H1 (cell line): ENCODE data around the gene BTF3L4. TPM values are rescaled to one million over a fixed set of nuclear protein-coding genes. Genes with fewer than 3 reads are reported as not detected.

Source experiments
- CTCF ChIA-PET: fragments of 300-600 bp; sonication (Branson Sonifier 250); formaldehyde crosslinking; loops from one replicate; lab custom pipeline; 2021; ENCODE audit not compliant: partially characterized antibody; lab: Charles Lee
- POLR2A ChIA-PET: fragments of 300-600 bp; sonication (Branson Sonifier 250); formaldehyde crosslinking; loops from one replicate; lab custom pipeline; 2021; ENCODE audit warnings: inconsistent platforms; ENCODE audit not compliant: partially characterized antibody; lab: Charles Lee
- DNase-seq, 2 experiments: peaks; one replicate each; pipeline versions ENCODE4 v3.0.0 to v3.0.0-alpha.2; 2010 to 2022; ENCODE audit warnings: low spot score in 2 of 2, low read depth in 1 of 2, mixed read lengths in 1 of 2
- FAIRE-seq: peaks from 2 replicates; lab custom pipeline; 2011; peaks lifted over from hg19 to GRCh38; lab: Jason Lieb, UNC
- H2AFZ ChIP-seq: 2 replicates; pipeline ENCODE4 v1.8.1; 2012; ENCODE audit warnings: low read length, inconsistent platforms
- H2AK5ac ChIP-seq: 2 replicates; pipeline ENCODE4 v1.6.1; 2013; ENCODE audit warnings: low read depth, low read length
- H2BK120ac ChIP-seq: replicated peaks from 2 replicates; pipeline ENCODE3; 2013; ENCODE audit warnings: low read depth, low read length, inconsistent platforms
- H2BK12ac ChIP-seq: 2 replicates; pipeline ENCODE4 v1.6.1; 2013; ENCODE audit warnings: low read depth, low read length
- H2BK15ac ChIP-seq: 2 replicates; pipeline ENCODE4 v1.6.1; 2013; ENCODE audit warnings: low read length
- H2BK20ac ChIP-seq: 2 replicates; pipeline ENCODE4 v1.6.1; 2013; ENCODE audit warnings: low read length
- H2BK5ac ChIP-seq: 2 replicates; pipeline ENCODE4 v1.6.1; 2013; ENCODE audit warnings: low read depth, low read length
- H3K14ac ChIP-seq: 2 replicates; pipeline ENCODE4 v1.6.1; 2013; ENCODE audit warnings: inconsistent platforms; ENCODE audit not compliant: insufficient read length
- H3K18ac ChIP-seq: 2 replicates; pipeline ENCODE4 v1.6.1; 2013; ENCODE audit warnings: low read length; ENCODE audit errors: extremely low read depth
- H3K23ac ChIP-seq: 2 replicates; pipeline ENCODE4 v1.6.1; 2013; ENCODE audit warnings: inconsistent platforms; ENCODE audit not compliant: insufficient read length
- H3K23me2 ChIP-seq: 2 replicates; pipeline ENCODE4 v1.6.1; 2013; ENCODE audit warnings: low read depth, low read length
- H3K27ac ChIP-seq: 2 replicates; pipeline ENCODE4 v1.6.1; 2011; ENCODE audit warnings: low read depth, low read length, inconsistent platforms
- H3K27me3 ChIP-seq, 4 experiments: replicated peaks in 1 of 4; 1 replicate in 1 of 4; 2 replicates in 3 of 4; pipeline versions ENCODE4 v1.6.1 to v1.8.1; 2011 to 2013; ENCODE audit warnings: low read length in 3 of 4, mild to moderate bottlenecking in 3 of 4, inconsistent platforms in 2 of 4, mixed read lengths in 2 of 4, moderate library complexity in 1 of 4; ENCODE audit not compliant: control insufficient read depth in 3 of 4, insufficient read depth in 3 of 4; ENCODE audit errors: extremely low read depth in 1 of 4
- H3K36me3 ChIP-seq, 4 experiments: 2 replicates each; pipeline versions ENCODE4 v1.6.1 to v1.8.1; 2011 to 2013; ENCODE audit warnings: mild to moderate bottlenecking in 4 of 4, low read length in 3 of 4, moderate library complexity in 2 of 4, control low read depth in 1 of 4, inconsistent platforms in 1 of 4; ENCODE audit not compliant: insufficient read depth in 4 of 4, control insufficient read depth in 2 of 4
- H3K4ac ChIP-seq: replicated peaks from 2 replicates; pipeline ENCODE3; 2013; ENCODE audit warnings: low read length, low read depth, mixed read lengths, inconsistent platforms; ENCODE audit not compliant: insufficient read length
- H3K4me1 ChIP-seq, 4 experiments: replicated peaks in 1 of 4; 1 replicate in 1 of 4; 2 replicates in 3 of 4; pipeline versions ENCODE4 v1.6.1 to v1.8.1; 2011 to 2013; ENCODE audit warnings: low read length in 3 of 4, inconsistent platforms in 2 of 4, mixed read lengths in 1 of 4; ENCODE audit not compliant: insufficient read depth in 4 of 4, control insufficient read depth in 3 of 4
- H3K4me2 ChIP-seq, 2 experiments: 2 replicates each; pipeline versions ENCODE4 v1.6.1 to v1.8.1; 2011 to 2013; ENCODE audit warnings: low read depth in 2 of 2, low read length in 2 of 2, control low read depth in 1 of 2, inconsistent platforms in 1 of 2, mild to moderate bottlenecking in 1 of 2; ENCODE audit not compliant: insufficient read depth in 1 of 2
- H3K4me3 ChIP-seq, 4 experiments: fragments of 200-600, 300-600 bp in 1 of 4; sonication (generic), shearing (Covaris generic), sonication (Bioruptor Twin) in 1 of 4; 2 replicates each; pipeline versions ENCODE4 v1.5.1 to v1.8.1; 2011 to 2016; ENCODE audit warnings: low read length in 4 of 4, low read depth in 3 of 4, control low read depth in 2 of 4, inconsistent platforms in 2 of 4, mild to moderate bottlenecking in 2 of 4, mixed read lengths in 1 of 4, moderate library complexity in 1 of 4; ENCODE audit not compliant: insufficient read depth in 2 of 4; ENCODE audit errors: extremely low read depth in 1 of 4
- H3K56ac ChIP-seq: replicated peaks from 2 replicates; pipeline ENCODE3; 2013; ENCODE audit warnings: low read depth, mild to moderate bottlenecking, mixed read lengths, low read length, inconsistent platforms; ENCODE audit not compliant: insufficient read length
- H3K79me1 ChIP-seq: 2 replicates; pipeline ENCODE4 v1.6.1; 2013; ENCODE audit warnings: low read depth, low read length, control low read depth
- H3K79me2 ChIP-seq, 2 experiments: 2 replicates each; pipeline versions ENCODE4 v1.6.1 to v1.8.1; 2012 to 2013; ENCODE audit warnings: low read length in 2 of 2, mild to moderate bottlenecking in 2 of 2, inconsistent platforms in 1 of 2; ENCODE audit not compliant: insufficient read depth in 2 of 2, control insufficient read depth in 1 of 2
- H3K9ac ChIP-seq, 4 experiments: replicated peaks in 1 of 4; 1 replicate in 1 of 4; 2 replicates in 3 of 4; pipeline versions ENCODE4 v1.6.1 to v1.8.1; 2011 to 2013; ENCODE audit warnings: low read depth in 3 of 4, low read length in 3 of 4, control low read depth in 2 of 4, mild to moderate bottlenecking in 2 of 4, moderate library complexity in 2 of 4, inconsistent platforms in 1 of 4; ENCODE audit errors: extremely low read depth in 1 of 4
- H3K9me3 ChIP-seq, 2 experiments: 2 replicates each; pipeline versions ENCODE4 v1.6.1 to v1.8.1; 2012 to 2013; ENCODE audit warnings: mild to moderate bottlenecking in 2 of 2, moderate library complexity in 2 of 2, control low read depth in 1 of 2, inconsistent platforms in 1 of 2, low read depth in 1 of 2, low read length in 1 of 2, mixed read lengths in 1 of 2; ENCODE audit not compliant: insufficient read depth in 2 of 2
- H4K20me1 ChIP-seq, 2 experiments: replicated peaks in 1 of 2; 2 replicates each; pipeline versions ENCODE3 to v1.8.1; 2011 to 2013; ENCODE audit warnings: inconsistent platforms in 2 of 2, low read length in 2 of 2, mild to moderate bottlenecking in 1 of 2; ENCODE audit not compliant: insufficient read depth in 2 of 2, control insufficient read depth in 1 of 2
- H4K5ac ChIP-seq: 2 replicates; pipeline ENCODE4 v1.6.1; 2013; ENCODE audit warnings: low read length, low read depth, mixed read lengths, inconsistent platforms; ENCODE audit not compliant: insufficient read length
- H4K8ac ChIP-seq: 2 replicates; pipeline ENCODE4 v1.8.0; 2013; ENCODE audit warnings: mild to moderate bottlenecking, moderate library complexity, low read length, inconsistent platforms; ENCODE audit not compliant: insufficient read depth; ENCODE audit errors: extremely low read depth
- H4K91ac ChIP-seq: replicated peaks from 2 replicates; pipeline ENCODE3; 2013; ENCODE audit warnings: low read length, mixed read lengths, inconsistent platforms; ENCODE audit not compliant: insufficient read length
- BRCA1 ChIP-seq: IDR thresholded peaks from 2 replicates; pipeline ENCODE4 v1.6.1; 2012; ENCODE audit warnings: low read depth, low read length, improper control_type of control experiment
- CBX5 ChIP-seq: fragments of 300-800, 300-1000 bp; sonication (generic); IDR thresholded peaks from 2 replicates; pipeline ENCODE4 v1.7.1; 2016; ENCODE audit warnings: antibody characterized with exemption, low read length, low read depth
- CTCF ChIP-seq, 3 experiments: IDR thresholded peaks; 1 replicate in 2 of 3; 2 replicates in 1 of 3; pipeline versions ENCODE4 v1.5.1 to v1.6.1; 2011; ENCODE audit warnings: low read length in 3 of 3, mild to moderate bottlenecking in 3 of 3, inconsistent platforms in 2 of 3, low read depth in 1 of 3, moderate library complexity in 1 of 3; ENCODE audit not compliant: insufficient read depth in 1 of 3; ENCODE audit errors: control extremely low read depth in 1 of 3
- EZH2 ChIP-seq: fragments of 200-600 bp; sonication (generic); IDR thresholded peaks from 2 replicates; pipeline ENCODE4 v1.7.1; 2012; ENCODE audit warnings: low read depth, mild to moderate bottlenecking, moderate library complexity, low read length, inconsistent platforms; ENCODE audit not compliant: severe bottlenecking
- GABPA ChIP-seq: IDR thresholded peaks from 2 replicates; pipeline ENCODE4 v1.6.1; 2011; ENCODE audit warnings: mild to moderate bottlenecking, low read length, moderate library complexity, borderline replicate concordance; ENCODE audit not compliant: insufficient read depth
- HDAC6 ChIP-seq: IDR thresholded peaks from one replicate; pipeline ENCODE4 v1.7.1; 2012; ENCODE audit warnings: low read depth, mild to moderate bottlenecking, inconsistent platforms, low read length, moderate library complexity
- RXRA ChIP-seq: IDR thresholded peaks from 2 replicates; pipeline ENCODE4 v1.6.1; 2011; ENCODE audit warnings: low read depth, mild to moderate bottlenecking, low read length, moderate library complexity; ENCODE audit not compliant: insufficient read depth
- SP2 ChIP-seq: IDR thresholded peaks from 2 replicates; pipeline ENCODE4 v1.6.1; 2012; ENCODE audit warnings: mild to moderate bottlenecking, low read length, inconsistent platforms
- TEAD4 ChIP-seq: IDR thresholded peaks from 2 replicates; pipeline ENCODE4 v1.6.1; 2012; ENCODE audit warnings: low read depth, low read length, inconsistent platforms, mixed read lengths
- WGBS, 2 experiments: shearing (Covaris generic) in 1 of 2; methylation state at CpG; one replicate each; pipeline versions ENCODE4 v1.1.6 to v1.1.7; 2013 to 2015; ENCODE audit warnings: low lambda C conversion rate in 2 of 2, mixed read lengths in 2 of 2, inconsistent platforms in 1 of 2, low coverage in 1 of 2, missing lambda C conversion rate in 1 of 2; ENCODE audit not compliant: insufficient replicate concordance in 2 of 2, insufficient coverage in 1 of 2, insufficient read length in 1 of 2; ENCODE audit errors: extremely low coverage in 1 of 2, missing lambda C conversion rate in 1 of 2; 5-methylcytosine and 5-hydroxymethylcytosine counted together
- polyA plus RNA-seq, 7 experiments: library from polyadenylated mRNA; depleted of rRNA in 3 of 7; stranded (reverse) in 5 of 7; unstranded in 2 of 7; fragments of >200 nt in 5 of 7; fragments of 200-250 nt in 2 of 7; gene quantifications; 1 replicate in 5 of 7; 2 replicates in 1 of 7; 4 replicates in 1 of 7; pipeline versions ENCODE4 v1.2.1 to v1.2.3, GENCODE V29; 2011 to 2013; ENCODE audit warnings: missing spikeins in 2 of 7, mixed read lengths in 2 of 7
- total RNA-seq: library from RNA; stranded (reverse); fragmentation: NEBNext Ultra II Directional; extraction: Animal tissue kit (Norgen Biotek cat#: 25700); gene quantifications from 2 replicates; pipeline ENCODE4 v1.2.1, GENCODE V29; 2021

Gene BTF3L4
- total and polyA plus RNA-seq, 2 of the 8 experiments (the other 6 are each of a cell fraction or from before 2014, with no cell fraction given): 76.1 to 98.3 TPM

- Histone ChIP-seq H3K36me3 (no peaks in the 10 kb centered on the region), H2AFZ (no peak overlapping the region), H3K79me1 (no peaks in the 10 kb centered on the region), H3K23me2 (no peaks in the 10 kb centered on the region), H2BK20ac (peak overlapping the region; percentile 80; the same call in 1 of the 2 replicates), H3K9ac (no peak overlapping the region), H2AK5ac (no peak overlapping the region), H3K9me3 (no peaks in the 10 kb centered on the region), H4K5ac (no peak overlapping the region), H2BK5ac (no peak overlapping the region), H3K27me3 (no peaks in the 10 kb centered on the region), H4K20me1 (no peaks in the 10 kb centered on the region), H3K23ac (no peak overlapping the region), H4K91ac (no peak overlapping the region), H3K18ac (no peak overlapping the region; the same call in 1 of the 2 replicates), H3K4me3 (no peak overlapping the region), H3K4ac (no peak overlapping the region), H3K27ac (no peak overlapping the region), H2BK12ac (peak overlapping the region; percentile 11; the same call in 1 of the 2 replicates), H3K4me2 (no peak overlapping the region), H3K79me2 (no peaks in the 10 kb centered on the region), H4K8ac (no peak overlapping the region; the same call in 1 of the 2 replicates), H3K4me1 (peaks cover 5 to 14% (median 12%) of the 10 kb centered on the region in 4 experiments; a peak in 6 of 7 replicates)
- ChIA-PET POLR2A (interaction anchor here (0.7 to 1.8 kb wide), 5 partner anchors 25 to 253 kb away, joined by 3 to 5 read pairs (median 3); partner anchors contain the start of genes BTF3L4 and TXNDC12), CTCF (interaction anchor here (0.8 to 2.1 kb wide), 3 partner anchors 9 to 112 kb away, joined by 3 to 7 read pairs (median 4); no protein-coding TSS in a partner anchor)
- DNase-seq (no peak), FAIRE-seq (no peak)
- WGBS, 2 experiments: 94% methylated on average over 7 of the region's 7 CpGs; no CpG with 5 or more reads in 1 of the 2 experiments
- TF ChIP-seq RXRA (no peak), EZH2 (no peak), HDAC6 (no peak), GABPA (no peak), TEAD4 (no peak), SP2 (no peak), CTCF (IDR thresholded peaks at IDR 0.05; ENCODE audit: control extremely low read depth in 1 of 3, insufficient read depth in 1 of 3, low read depth in 1 of 3, low read length in 3 of 3) (no peak), CBX5 (no peak), BRCA1 (no peak)
- TF ChIP-seq, all 59 proteins: peak for 0
- Histone ChIP-seq H2BK15ac (no peak overlapping the region), H3K56ac (no peak overlapping the region), H2BK120ac (no peak overlapping the region), H3K14ac (no peak overlapping the region)
These were observed 47.9 kb upstream of the BTF3L4 start for GRCh38 chr1:52008071-52008809.
